ENCODE data around the gene CACNA2D3.

CACNA2D3 gene

GRCh38 chr3:54345847-54346375 is 223.6 kb downstream of the CACNA2D3 start:
- no peak for DNase-seq

GRCh38 chr3:54347060-54347459 is 224.7 kb downstream of the CACNA2D3 start:
- DNase-seq: no peak

- no peak for DNase-seq
These were observed 225.6 kb downstream of the CACNA2D3 start for GRCh38 chr3:54347933-54348332.

GRCh38 chr3:54349231-54349652 is 226.9 kb downstream of the CACNA2D3 start:
- no peak for DNase-seq

GRCh38 chr3:54349691-54350090 is 227.3 kb downstream of the CACNA2D3 start:
- DNase-seq: no peak

- DNase-seq: no peak
These were observed 231.2 kb downstream of the CACNA2D3 start for GRCh38 chr3:54353546-54353945.

GRCh38 chr3:54353946-54354345 is 231.6 kb downstream of the CACNA2D3 start:
- no peak for DNase-seq

- no peak for DNase-seq
These were observed 233.4 kb downstream of the CACNA2D3 start for GRCh38 chr3:54355800-54356199.

GRCh38 chr3:54356261-54357045 is 234.1 kb downstream of the CACNA2D3 start:
- no peak for DNase-seq

GRCh38 chr3:54357301-54357700 is 234.9 kb downstream of the CACNA2D3 start:
- DNase-seq: no peak

GRCh38 chr3:54358316-54358715 is 236.0 kb downstream of the CACNA2D3 start:
- no peak for DNase-seq

- DNase-seq: no peak
These were observed 236.8 kb downstream of the CACNA2D3 start for GRCh38 chr3:54358969-54359694.

- no peak for DNase-seq
These were observed 238.0 kb downstream of the CACNA2D3 start for GRCh38 chr3:54360320-54360719.

GRCh38 chr3:54361746-54362283 is 239.5 kb downstream of the CACNA2D3 start:
- no peak for DNase-seq

GRCh38 chr3:54366007-54366750 is 243.8 kb downstream of the CACNA2D3 start:
- no peak for DNase-seq

GRCh38 chr3:54366839-54367238 is 244.5 kb downstream of the CACNA2D3 start:
- no peak for DNase-seq

- no peak for DNase-seq
These were observed 249.9 kb downstream of the CACNA2D3 start for GRCh38 chr3:54372232-54372631.

GRCh38 chr3:54374214-54374852 is 252.0 kb downstream of the CACNA2D3 start:
- no peak for DNase-seq

- DNase-seq: no peak
These were observed 253.9 kb downstream of the CACNA2D3 start for GRCh38 chr3:54376142-54376807.

GRCh38 chr3:54376939-54377578 is 254.7 kb downstream of the CACNA2D3 start:
- no peak for DNase-seq

- DNase-seq: no peak
These were observed 255.8 kb downstream of the CACNA2D3 start for GRCh38 chr3:54378184-54378583.
